GM21390 (cell line): ENCODE data around the gene HBQ1.
"Not testable (repeated sequence)": the region's sequence is repeated elsewhere in the genome, so short reads cannot be mapped to it uniquely, and the experiment has no call there.

Experiments used
- ATAC-seq: cut with Tn5 transposase; IDR thresholded peaks from one replicate; pipeline ENCODE4 v1.9.1; 2021; ENCODE audit not compliant: unreplicated experiment

The HBQ1 gene

GRCh38 chr16:160242-160641 is 20.0 kb upstream of the HBQ1 start:
- not testable (repeated sequence) for ATAC-seq

- no peak for ATAC-seq
Measured at GRCh38 chr16:160691-161190, 19.5 kb upstream of the HBQ1 start.

- ATAC-seq = no peak
Measured at GRCh38 chr16:162271-162991, 17.8 kb upstream of the HBQ1 start.

- not testable (repeated sequence) for ATAC-seq
Measured at GRCh38 chr16:163139-163538, 17.1 kb upstream of the HBQ1 start.

- not testable (repeated sequence) for ATAC-seq
Measured at GRCh38 chr16:163696-164095, 16.6 kb upstream of the HBQ1 start.

- ATAC-seq = not testable (repeated sequence)
Measured at GRCh38 chr16:164134-164823, 16.0 kb upstream of the HBQ1 start.

GRCh38 chr16:164827-165538 is 15.3 kb upstream of the HBQ1 start:
- no peak for ATAC-seq

GRCh38 chr16:165539-166374 is 14.5 kb upstream of the HBQ1 start, which contains the start of gene HBM:
HBM (plus strand) TSS chr16:165978; CDS start chr16:165998, 20 bp downstream.
- ATAC-seq = no peak

GRCh38 chr16:166375-167121 is 13.7 kb upstream of the HBQ1 start:
- no peak for ATAC-seq

- no peak for ATAC-seq
Measured at GRCh38 chr16:167122-167690, 13.1 kb upstream of the HBQ1 start.

- no peak for ATAC-seq
Measured at GRCh38 chr16:168424-168823, 11.8 kb upstream of the HBQ1 start.

- ATAC-seq = no peak
Measured at GRCh38 chr16:169014-169413, 11.2 kb upstream of the HBQ1 start.

GRCh38 chr16:170088-170507 is 10.2 kb upstream of the HBQ1 start:
- not testable (repeated sequence) for ATAC-seq

- no peak for ATAC-seq
Measured at GRCh38 chr16:170788-171187, 9.5 kb upstream of the HBQ1 start.

- ATAC-seq = not testable (repeated sequence)
Measured at GRCh38 chr16:172374-172941, 7.8 kb upstream of the HBQ1 start, which contains the start of gene HBA2. HBA2 (plus strand) TSS chr16:172876; CDS start chr16:172913, 37 bp downstream.

GRCh38 chr16:173211-173854 is 6.9 kb upstream of the HBQ1 start:
- ATAC-seq = not testable (repeated sequence)

GRCh38 chr16:173928-174769 is 6.1 kb upstream of the HBQ1 start:
- ATAC-seq = not testable (repeated sequence)
